KG1 (cell line): ENCODE data around the gene MNAT1.
"Not testable (repeated sequence)": the region's sequence is repeated elsewhere in the genome, so short reads cannot be mapped to it uniquely, and the experiment has no call there.

Source experiments
- DNase-seq: peaks from one replicate; lab custom pipeline; 2025; lab: John Stamatoyannopoulos, UW

MNAT1 gene

GRCh38 chr14:60805841-60806430, 71.4 kb downstream of the MNAT1 start:
- no peak for DNase-seq

DNA sequence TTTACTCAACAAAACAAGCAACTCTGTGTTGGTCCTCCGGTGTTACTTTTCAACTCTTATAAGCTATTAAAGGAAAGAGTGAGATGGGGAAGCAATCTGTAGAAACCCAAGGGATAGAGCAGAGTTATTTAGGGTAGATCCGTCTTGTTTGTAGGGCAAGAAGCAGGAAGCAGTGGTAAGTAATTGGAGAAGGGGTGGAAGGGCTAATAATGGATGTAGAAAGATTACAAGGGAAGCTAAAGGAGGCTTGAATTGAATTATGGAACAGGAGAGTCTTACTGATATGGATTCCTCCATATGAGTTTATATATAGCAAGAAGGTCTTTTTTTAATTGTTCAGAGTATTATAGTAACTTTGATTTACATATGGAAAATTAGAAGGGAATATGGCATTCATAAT, 72.7 kb downstream of the MNAT1 start:
- no peak for DNase-seq

DNA sequence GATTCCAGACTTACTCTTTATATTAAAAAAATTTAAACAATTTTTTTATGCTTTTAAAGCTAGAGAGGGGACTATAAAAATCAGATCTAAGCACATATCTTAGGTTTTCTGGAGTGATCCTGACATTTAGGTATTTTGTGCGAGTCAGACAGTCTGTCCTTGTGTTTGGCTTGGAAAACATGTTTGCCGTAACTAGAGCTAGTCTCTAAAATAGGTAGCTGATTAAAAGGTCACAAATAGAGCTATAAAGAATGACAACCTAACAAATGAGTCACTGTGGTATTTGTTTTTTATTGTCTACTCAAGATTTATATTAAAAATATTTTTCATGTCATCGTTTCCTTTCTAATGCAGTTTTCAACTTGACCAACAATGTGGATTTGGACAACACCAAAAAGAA, 73.4 kb downstream of the MNAT1 start:
- no peak for DNase-seq

DNA sequence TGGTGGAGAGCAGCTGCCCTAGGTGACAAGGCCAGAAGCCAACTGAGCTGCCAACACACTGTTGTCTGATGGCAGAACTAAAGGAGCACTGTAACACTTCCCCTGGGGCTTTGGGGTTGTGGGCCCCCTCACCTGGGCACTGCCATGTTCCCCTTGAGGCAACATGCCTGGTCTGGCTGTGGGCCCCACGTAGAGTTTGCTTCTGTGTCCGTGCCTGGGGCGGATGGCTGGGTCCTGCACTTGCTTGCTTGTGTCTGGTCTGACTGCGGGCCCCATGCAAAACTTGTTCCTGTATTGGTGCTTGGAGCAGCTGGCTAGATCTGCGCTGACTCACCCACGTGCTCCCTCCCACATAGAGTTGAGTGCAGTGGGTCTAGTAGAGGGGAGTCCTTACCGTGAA, 78.4 kb downstream of the MNAT1 start:
- DNase-seq = no peak

DNA sequence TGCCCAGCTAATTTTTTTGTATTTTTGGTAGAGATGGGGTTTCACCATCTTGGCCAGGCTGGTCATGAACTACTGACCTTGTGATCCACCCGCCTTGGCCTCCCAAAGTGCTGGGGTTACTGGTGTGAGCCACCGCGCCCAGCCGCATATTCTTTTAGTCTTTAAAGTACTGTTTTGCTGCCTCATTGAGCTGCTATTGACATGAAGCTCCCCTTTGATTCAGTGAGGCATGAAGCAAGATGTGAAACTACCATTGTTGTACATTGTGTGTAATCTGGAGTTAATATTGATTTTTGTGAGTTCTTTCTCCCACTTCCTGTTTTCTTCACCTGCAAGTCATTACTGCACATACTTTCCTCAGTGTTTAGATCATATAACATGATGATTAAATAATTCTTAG, 80.8 kb downstream of the MNAT1 start:
- no peak for DNase-seq

- DNase-seq = no peak
These were observed 82.6 kb downstream of the MNAT1 start for GRCh38 chr14:60817113-60817512.

- no peak for DNase-seq
These were observed 85.0 kb downstream of the MNAT1 start for GRCh38 chr14:60819575-60819974.

GRCh38 chr14:60838601-60839000, 104.0 kb downstream of the MNAT1 start:
- no peak for DNase-seq

GRCh38 chr14:60839057-60839456, 104.5 kb downstream of the MNAT1 start:
- DNase-seq = no peak

DNA sequence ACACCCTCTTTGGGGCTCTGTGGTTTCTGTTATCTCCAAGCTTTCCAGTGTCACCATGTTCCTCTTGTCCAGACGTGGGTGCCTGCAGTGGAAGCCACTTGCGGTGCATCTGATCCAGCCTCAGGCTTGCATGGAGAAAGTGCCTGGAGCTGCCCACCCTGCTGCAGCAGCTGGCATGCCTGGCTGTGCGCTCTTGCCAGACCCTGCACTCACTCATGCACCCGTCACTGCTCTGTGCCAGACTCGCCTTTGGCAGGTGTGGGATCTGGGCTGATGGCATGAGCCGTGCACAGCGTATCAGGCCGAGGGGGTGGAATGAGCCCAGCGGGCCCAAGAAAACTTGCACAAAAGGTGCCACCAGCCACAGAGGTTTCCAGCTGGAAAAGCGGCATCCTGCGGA, 105.1 kb downstream of the MNAT1 start:
- no peak for DNase-seq

DNA sequence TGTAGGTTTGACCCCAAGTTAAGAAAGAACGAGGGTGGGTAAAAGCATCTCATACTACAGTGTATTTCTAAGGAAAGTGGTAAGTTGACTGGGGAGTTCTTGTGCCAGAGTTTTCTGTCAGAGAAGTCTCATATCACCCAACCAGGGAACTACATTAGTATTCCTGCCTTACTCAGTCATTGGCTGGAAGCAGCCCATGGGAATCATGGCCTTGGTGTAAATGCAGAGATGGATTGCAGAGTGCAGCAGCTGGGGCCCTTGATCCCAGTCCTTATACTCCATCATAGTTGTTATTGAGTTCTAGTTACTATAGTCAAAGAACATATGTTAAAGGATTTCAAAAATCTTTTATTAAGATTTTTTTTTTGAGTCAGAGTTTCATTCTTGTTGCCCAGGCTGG, 105.8 kb downstream of the MNAT1 start:
- DNase-seq = no peak

DNA sequence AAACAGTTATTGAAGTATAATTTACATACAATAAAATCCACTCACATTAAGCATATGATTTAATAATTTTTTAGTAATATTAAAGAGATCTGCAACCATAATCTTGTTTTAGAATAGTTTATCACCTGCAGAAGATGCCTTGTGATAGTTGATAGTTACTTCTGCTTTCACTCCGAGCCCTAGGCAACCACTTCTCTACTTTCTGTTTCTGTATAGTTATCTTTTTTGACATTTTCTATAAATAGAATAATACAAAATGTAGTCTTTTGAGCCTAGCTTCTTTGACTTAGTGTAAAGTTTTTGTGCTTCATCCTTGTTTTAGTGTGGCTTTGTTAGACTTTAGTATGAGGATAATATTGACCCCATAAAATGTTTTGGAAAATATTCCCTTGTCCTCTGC, 111.0 kb downstream of the MNAT1 start:
- no peak for DNase-seq

GRCh38 chr14:60848066-60848465, 113.5 kb downstream of the MNAT1 start:
- DNase-seq = no peak

GRCh38 chr14:60851692-60852091, 117.1 kb downstream of the MNAT1 start:
- DNase-seq = not testable (repeated sequence)

DNA sequence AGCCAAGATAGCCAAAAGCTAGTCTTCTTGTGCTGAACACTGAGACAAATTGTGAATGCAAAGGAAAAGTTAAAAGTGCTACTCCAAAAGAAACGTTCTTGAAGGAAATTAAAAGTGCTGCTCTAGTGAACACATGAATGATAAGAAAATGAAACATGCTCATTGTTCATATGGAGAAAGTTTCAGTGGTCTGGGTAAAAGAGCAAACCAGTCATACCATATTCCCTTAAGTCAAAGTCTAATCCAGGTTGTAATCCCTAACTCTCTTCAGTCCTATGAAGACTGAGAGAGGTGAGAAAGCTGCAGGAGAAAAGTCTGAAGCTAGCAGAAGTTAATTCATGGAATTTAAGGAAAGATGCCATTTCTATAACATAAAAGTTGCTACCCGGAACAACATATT, 121.5 kb downstream of the MNAT1 start:
- DNase-seq = no peak

DNA sequence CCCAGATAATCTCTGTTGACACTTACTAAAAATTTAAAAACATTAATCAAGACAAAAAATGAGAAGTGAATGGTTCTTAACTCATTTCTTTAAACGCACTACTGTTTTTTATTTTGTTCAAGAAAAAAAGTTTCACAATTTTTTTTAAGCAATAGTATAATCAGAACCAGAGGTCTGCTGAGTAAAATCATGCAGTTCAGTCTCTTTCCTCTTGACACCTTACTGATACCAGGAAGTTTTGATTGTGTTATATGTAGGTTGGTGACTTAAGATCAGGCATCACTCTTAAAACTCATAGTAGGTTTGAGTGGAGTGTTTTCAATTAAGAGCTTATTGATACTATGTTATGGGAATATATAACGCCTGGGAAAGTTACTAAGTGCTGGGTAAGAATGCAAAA, 125.0 kb downstream of the MNAT1 start:
- DNase-seq = no peak

GRCh38 chr14:60861545-60862140, 127.1 kb downstream of the MNAT1 start:
- DNase-seq = no peak

GRCh38 chr14:60862283-60862682, 127.7 kb downstream of the MNAT1 start:
- no peak for DNase-seq

DNA sequence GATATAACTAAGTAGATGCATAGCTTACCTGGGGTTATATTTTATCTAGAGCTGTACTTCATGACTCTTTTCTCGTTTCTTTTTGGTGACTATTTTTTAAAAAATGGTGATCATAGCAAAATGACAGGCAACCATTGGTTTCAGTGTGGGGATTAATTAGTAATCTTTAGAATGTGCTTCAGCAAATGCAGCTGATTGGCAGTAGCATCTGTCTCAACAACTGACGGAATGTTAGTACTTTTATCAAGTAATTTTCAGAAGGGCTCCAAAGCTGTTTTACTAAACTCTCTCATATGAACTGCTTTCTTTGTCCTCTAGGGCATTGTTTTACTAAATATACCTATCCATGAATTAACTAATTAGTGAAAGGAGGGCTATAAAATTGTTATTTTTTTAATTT, 128.7 kb downstream of the MNAT1 start:
- no peak for DNase-seq

DNA sequence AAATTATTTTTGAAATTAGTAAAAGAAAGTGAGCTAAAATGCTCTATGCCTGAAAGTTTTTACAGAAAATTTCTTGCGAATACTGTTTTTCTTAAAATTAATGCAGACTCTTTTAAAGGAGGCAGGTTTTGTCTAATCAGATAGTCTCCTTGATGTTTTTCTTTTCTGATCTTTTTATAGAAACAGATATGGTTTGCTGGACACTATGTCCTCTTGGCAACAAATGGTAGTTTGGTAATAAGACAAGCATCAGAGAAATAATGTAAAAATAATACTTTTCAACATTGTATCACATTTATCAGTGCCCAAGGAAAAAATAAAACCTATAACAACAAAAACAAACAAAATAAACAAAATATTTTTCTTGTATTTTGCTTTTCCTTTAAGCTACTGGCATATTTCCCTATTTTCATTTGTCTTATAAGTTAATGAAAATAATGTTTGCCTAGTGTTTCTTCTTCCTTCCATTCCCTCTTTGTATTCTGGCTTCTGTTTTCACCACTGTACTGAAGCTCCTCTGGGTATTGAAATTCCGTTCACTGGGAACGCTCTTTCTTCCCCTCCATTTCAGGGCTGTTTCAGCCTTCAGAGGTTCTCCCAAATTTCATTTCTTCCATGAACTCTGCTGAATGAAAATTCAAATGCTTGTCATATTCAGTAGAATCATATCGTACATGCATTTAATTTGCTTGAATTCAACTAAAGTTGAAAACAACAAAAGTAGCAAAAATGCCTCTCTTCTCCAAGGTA, 131.0 kb downstream of the MNAT1 start:
- DNase-seq = no peak

- DNase-seq = no peak
These were observed 133.1 kb downstream of the MNAT1 start for GRCh38 chr14:60867503-60868172.

- no peak for DNase-seq
These were observed 143.6 kb downstream of the MNAT1 start for GRCh38 chr14:60878121-60878520.

DNA sequence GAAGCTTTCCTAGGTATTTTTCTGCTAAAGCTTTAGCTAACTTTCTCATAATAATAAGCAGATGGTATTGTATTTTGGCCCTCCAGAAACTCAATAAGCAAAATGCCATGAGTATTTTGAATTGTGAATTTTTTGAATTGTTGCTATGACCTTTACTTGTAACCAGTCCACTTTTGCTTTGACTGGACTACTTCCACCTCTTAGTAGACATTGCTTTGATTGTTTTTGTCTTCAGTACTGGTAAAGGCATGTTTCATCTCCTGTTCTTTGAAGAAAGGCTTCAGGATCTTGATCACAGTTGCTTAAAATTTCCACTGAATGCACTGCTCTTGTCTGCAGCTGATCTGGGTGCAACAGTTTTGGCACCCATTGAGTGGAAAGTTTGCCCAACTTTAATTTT, 144.0 kb downstream of the MNAT1 start:
- no peak for DNase-seq
